Astrocyte (in vitro differentiated cells and primary cell): ENCODE results near the gene ZGRF1.

Experiments used
- CTCF ChIP-seq: IDR thresholded peaks from 2 replicates; pipeline ENCODE4 v1.5.1; 2011; ENCODE audit warnings: low read depth, mild to moderate bottlenecking, inconsistent platforms, low read length, moderate library complexity; ENCODE audit not compliant: insufficient read depth
- EZH2 ChIP-seq: IDR thresholded peaks from 2 replicates; pipeline ENCODE4 v1.6.1; 2012; ENCODE audit warnings: mild to moderate bottlenecking, low read length, inconsistent platforms; ENCODE audit not compliant: insufficient read depth

- TF ChIP-seq CTCF = no peak
- TF ChIP-seq EZH2 = no peak
Measured at GRCh38 chr4:112546476-112546875, 90.2 kb downstream of the ZGRF1 start.
